GM18520 (cell line): ENCODE measurements around the gene TPT1.
"Not testable (repeated sequence)": the region's sequence is repeated elsewhere in the genome, so short reads cannot be mapped to it uniquely, and the experiment has no call there.

Experiments used
- ATAC-seq: cut with Tn5 transposase; IDR thresholded peaks from one replicate; pipeline ENCODE4 v1.9.1; 2021; ENCODE audit not compliant: unreplicated experiment

TPT1 gene

DNA sequence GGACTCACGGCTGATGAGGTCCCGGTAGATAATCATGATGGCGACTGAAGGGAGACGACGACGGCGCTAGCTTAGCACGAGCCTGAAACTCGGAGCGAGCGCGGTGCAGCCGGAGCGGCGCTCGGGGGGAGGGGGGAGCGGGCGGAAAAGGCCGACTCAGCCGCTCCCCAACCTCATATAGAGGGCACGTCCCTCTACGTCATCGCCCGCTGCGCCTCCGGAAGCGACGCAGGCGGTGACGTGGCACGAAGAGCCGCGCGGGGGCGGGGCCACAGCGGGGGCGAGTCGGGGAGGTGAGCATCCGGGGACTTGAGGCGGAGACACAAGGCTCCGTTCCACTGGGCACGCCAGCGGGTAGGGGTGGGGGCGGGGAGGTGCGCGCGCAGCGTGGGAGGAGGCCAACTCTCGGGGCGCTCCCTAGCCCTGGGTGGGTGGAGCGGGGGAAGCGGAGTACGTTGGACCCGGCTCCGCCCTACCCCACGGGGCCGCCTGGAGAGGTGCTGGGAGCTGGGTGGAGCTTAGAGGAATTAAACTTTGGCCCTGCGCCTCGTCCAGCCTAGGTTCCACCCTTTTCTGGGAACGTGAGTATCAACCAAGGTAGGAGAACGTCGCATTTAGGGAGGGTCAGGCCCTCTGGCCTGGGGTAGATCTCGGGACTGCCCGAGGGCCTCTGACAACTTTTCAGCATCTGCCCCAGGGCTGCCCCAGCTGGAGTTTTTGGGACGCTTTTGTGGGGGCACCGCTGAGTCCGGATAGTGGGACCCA is at the start of gene TPT1:
Gene TPT1, minus strand, starts transcription at position 150 of the 765 bp plus-strand sequence. Its CDS starts 114 bp downstream, at position 36.
- ATAC-seq, result peak; percentile 69

DNA sequence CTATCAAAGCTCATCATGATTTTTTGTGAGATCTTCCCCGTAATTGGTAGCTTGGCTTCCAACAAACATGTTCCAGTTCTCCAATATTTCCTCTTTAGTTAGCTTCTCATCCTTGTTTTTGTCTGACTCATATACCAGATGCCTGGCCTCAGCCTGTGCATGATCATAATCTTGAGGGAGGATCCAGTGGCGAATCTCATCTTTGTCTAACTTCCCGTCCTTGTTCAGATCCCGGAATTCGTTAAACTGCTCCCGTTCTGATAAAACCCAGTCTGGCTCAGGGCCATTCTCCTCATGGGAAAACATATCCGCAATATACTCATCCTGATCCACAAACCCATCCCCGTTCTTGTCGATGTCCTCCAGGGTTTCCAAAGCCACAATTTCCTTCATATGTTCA is 49.4 kb upstream of the TPT1 start:
- not testable (repeated sequence) for ATAC-seq

- ATAC-seq, result no peak
Measured at GRCh38 chr13:45388664-45389063, 47.7 kb upstream of the TPT1 start.

GRCh38 chr13:45386892-45387575 is 46.1 kb upstream of the TPT1 start:
- not testable (repeated sequence) for ATAC-seq

- no peak for ATAC-seq
Measured at GRCh38 chr13:45385907-45386553, 45.0 kb upstream of the TPT1 start.

DNA sequence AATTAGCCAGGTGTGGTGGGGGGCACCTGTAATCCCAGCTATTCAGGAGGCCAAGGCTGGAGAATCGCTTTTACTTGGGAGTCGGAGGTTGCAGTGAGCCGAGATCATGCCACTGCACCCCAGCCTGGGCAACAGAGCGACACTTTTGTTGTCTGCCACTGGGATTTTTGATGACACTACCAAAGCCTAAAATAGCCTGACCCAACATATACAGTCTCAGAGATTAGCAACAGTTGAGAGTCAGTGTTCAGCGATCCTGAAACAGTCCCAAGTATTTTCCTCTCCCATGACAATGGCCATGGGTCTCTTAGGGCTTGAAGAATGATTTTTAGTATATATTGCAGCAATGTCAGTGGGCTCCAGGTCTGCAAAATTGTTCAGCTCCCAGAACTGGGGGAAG is 44.3 kb upstream of the TPT1 start:
- ATAC-seq, result no peak

- no peak for ATAC-seq
Measured at GRCh38 chr13:45384474-45385174, 43.6 kb upstream of the TPT1 start.

DNA sequence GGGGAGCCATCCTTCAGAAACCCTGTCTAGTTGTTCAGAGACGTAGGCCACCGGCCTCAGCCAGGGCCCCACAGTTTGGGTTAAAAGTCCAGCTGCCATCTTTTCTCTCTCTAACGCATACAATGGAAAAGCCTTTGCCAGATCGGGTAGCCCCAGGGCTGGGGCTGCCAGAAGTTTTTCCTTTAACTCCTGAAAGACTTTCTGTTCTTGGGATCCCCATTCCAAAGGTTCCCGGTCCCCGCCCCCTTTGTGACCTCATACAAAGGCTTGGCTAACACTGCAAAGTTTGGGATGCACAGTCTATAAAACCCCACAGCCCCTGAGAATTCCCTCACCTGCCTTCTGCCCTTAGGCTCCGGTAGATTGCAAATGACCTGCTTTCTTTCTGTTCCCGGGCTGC is 41.8 kb upstream of the TPT1 start:
- ATAC-seq, result not testable (repeated sequence)

GRCh38 chr13:45381196-45381595 is 40.2 kb upstream of the TPT1 start:
- ATAC-seq, result no peak

GRCh38 chr13:45380708-45381107 is 39.7 kb upstream of the TPT1 start:
- ATAC-seq, result not testable (repeated sequence)

DNA sequence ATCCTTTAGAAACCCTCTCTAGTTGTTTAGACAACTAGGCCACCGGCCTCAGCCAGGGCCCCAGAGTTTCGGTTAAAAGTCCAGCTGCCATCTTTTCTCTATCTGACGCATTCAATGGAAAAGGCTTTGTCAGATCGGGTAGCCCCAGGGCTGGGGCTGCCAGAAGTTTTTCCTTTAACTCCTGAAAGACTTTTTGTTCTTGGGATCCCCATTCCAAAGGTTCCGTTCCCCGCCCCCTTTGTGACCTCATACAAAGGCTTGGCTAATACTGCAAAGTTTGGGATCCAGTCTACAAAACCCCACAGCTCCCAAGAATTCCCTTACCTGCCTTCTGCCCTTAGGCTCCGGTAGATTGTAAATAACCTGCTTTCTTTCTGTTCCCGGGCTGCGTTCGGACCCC is 38.5 kb upstream of the TPT1 start:
- not testable (repeated sequence) for ATAC-seq

- not testable (repeated sequence) for ATAC-seq
Measured at GRCh38 chr13:45378786-45379185, 37.8 kb upstream of the TPT1 start.

GRCh38 chr13:45377314-45377713 is 36.3 kb upstream of the TPT1 start:
- ATAC-seq, result not testable (repeated sequence)

DNA sequence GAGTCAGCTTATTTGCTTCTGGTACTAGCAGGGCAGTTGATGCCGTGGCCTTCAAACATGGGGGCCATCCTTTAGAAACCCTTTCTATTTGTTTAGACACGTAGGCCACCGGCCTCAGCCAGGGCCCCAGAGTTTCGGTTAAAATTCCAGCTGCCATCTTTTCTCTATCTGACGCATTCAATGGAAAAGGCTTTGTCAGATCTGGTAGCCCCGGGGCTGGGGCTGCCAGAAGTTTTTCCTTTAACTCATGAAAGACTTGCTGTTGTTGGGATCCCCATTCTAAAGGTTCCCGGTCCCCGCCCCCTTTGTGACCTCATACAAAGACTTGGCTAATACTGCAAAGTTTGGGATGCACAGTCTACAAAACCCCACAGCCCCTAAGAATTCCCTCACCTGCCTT is 35.7 kb upstream of the TPT1 start:
- ATAC-seq, result not testable (repeated sequence)

DNA sequence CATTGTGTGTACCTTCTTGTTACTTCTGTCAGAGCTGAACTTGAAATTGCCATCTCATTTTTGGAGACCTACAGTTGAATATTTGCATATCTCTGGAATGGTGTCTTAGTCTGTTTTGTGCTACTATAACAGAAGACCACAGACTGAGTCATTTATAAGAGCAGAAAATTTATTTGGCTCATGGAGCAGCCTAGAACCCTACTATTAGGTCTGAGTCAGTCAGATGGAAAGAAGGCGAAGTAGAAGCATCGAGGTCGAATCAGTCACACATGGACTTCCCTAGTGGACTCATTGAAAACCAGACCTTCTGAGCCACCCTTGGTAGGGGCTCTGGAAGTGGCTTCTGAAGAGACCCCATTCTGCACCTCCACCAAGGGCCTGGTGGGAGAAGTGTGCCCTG is 33.9 kb upstream of the TPT1 start:
- ATAC-seq, result no peak

- ATAC-seq, result no peak
Measured at GRCh38 chr13:45373162-45373547, 32.2 kb upstream of the TPT1 start.

DNA sequence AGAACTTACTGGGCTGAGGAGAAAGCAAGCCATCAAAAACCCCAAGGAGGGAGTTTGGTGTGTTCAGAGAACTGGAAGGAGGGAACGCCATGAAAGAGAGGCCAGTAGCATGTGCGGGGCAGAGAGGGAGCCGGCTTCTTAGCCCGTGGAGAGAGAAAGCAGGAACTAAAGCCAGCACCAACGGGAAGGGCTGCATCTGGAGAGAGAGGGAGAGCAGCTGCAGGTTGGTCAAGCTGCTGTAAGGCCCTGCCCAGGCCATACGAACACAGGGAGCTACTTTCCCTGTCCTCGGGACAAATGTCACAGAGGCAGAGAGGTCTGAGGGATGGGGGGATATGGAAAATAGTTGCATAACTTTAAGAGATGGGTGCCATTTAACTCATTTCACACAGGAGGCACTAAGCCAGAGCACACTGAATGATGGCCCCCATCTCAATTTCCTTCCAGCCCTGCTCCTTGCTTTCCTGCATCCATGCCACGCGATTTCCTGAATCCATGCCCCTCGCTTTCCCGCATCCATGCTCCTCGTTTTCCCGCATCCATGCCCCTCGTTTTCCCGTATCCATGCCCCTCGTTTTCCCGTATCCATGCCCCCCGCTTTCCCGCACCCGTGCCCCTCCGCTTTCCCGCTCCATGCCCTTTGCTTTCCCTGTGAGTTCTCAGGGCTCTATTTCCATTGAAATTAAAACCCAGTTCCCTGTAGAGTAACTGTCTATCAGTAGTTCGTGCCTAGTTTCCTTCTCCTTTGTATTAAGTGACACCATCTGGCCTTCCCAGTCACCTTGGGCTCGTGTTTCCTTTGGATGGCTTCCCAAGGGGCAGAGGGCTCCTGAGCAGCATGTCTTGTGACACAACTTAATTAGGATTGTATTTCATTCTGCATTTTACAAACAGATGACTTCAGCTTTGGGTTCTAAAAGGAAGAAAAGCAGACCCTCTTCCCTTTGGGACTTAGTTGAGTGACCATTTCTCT is 31.5 kb upstream of the TPT1 start:
- no peak for ATAC-seq

- no peak for ATAC-seq
Measured at GRCh38 chr13:45370922-45371406, 30.0 kb upstream of the TPT1 start.

DNA sequence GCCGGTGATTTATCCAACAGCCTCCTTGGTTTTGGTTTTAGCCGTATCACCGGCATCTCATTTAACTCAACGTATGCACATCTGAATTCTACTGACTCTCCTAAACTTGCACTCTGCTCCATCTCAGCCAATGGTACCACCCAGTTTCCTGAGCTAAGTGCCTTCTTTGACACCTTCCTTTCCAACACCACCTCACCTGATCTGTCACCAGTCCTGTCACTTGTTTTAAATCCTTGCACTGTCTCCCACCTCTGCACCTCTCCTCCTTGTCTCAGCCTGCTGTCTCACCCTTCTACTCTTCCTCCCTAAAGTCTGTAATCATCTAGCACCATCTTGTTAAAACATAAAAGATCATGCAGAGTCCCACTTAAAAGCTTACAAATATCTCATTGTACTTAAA is 28.1 kb upstream of the TPT1 start:
- no peak for ATAC-seq

- ATAC-seq, result no peak
Measured at GRCh38 chr13:45368571-45368970, 27.6 kb upstream of the TPT1 start.
